Measurements from ENCODE around the gene PCA3. TPM values are rescaled to one million over a fixed set of nuclear protein-coding genes. Genes with fewer than 3 reads are reported as not detected.

Gene PCA3
- total RNA-seq, 1 experiment from 2014 or later: not detected

- ChIA-PET POLR2A (no interaction called here), CTCF (no interaction called here)
- Histone ChIP-seq H3K27ac (ENCODE audit: low read length) (no peak overlapping the region), H3K4me3 (ENCODE audit: low read depth in 2 of 2, low read length in 2 of 2) (no peak overlapping the region), H3K36me3 (ENCODE audit: control insufficient read depth, insufficient read depth, low read length) (no peaks in the 10 kb centered on the region), H3K9me3 (ENCODE audit: control insufficient read depth, insufficient read depth, low read depth, low read length) (no peaks in the 10 kb centered on the region), H3K4me1 (ENCODE audit: control insufficient read depth, insufficient read depth, low read length) (no peaks in the 10 kb centered on the region), H3K27me3 (ENCODE audit: control insufficient read depth, insufficient read depth, low read length) (no peaks in the 10 kb centered on the region)
- DNase-seq (ENCODE audit: low read depth, low spot score) (no peak), ATAC-seq (no peak)
- no TSS peak for BruUV-seq (replicated peaks)
- in situ Hi-C loops (cut with HindIII; ENCODE audit: low pct_unique_long_range_greater_than_20kb, low sequenced_read_pairs): no loop called here
- no peak for TF ChIP-seq REST (IDR thresholded peaks at IDR 0.05; ENCODE audit: insufficient read depth in 1 of 2, low read depth in 2 of 2, low read length in 1 of 2)
- no peak for TF ChIP-seq SIN3A (IDR thresholded peaks at IDR 0.05; ENCODE audit: borderline replicate concordance, insufficient read depth, low read depth, low read length)
- TF ChIP-seq TCF7L2 (IDR thresholded peaks at IDR 0.05; ENCODE audit: low read depth, low read length): no peak
- TF ChIP-seq CTCF (IDR thresholded peaks at IDR 0.05): no peak
- no peak for TF ChIP-seq POLR2AphosphoS5 (IDR thresholded peaks at IDR 0.05; ENCODE audit: low read depth, low read length)
- intact Hi-C loops (cut with micrococcal nuclease; ENCODE audit: unreplicated experiment): no loop called here
These were observed 35.1 kb upstream of the PCA3 start for GRCh38 chr9:76729116-76729515.

GRCh38 chr9:76729980-76730737, 34.1 kb upstream of the PCA3 start:
- Histone ChIP-seq H3K9me3 (ENCODE audit: control insufficient read depth, insufficient read depth, low read depth, low read length) (no peaks in the 10 kb centered on the region), H3K4me1 (ENCODE audit: control insufficient read depth, insufficient read depth, low read length) (no peaks in the 10 kb centered on the region), H3K27me3 (ENCODE audit: control insufficient read depth, insufficient read depth, low read length) (no peaks in the 10 kb centered on the region), H3K36me3 (ENCODE audit: control insufficient read depth, insufficient read depth, low read length) (no peaks in the 10 kb centered on the region), H3K4me3 (ENCODE audit: low read depth in 2 of 2, low read length in 2 of 2) (no peak overlapping the region), H3K27ac (ENCODE audit: low read length) (no peak overlapping the region)
- no TSS peak for BruUV-seq (replicated peaks)
- intact Hi-C loops (cut with micrococcal nuclease; ENCODE audit: unreplicated experiment) (no loop called here), in situ Hi-C loops (cut with HindIII; ENCODE audit: low pct_unique_long_range_greater_than_20kb, low sequenced_read_pairs) (no loop called here)
- no peak for TF ChIP-seq CTCF (IDR thresholded peaks at IDR 0.05)
- TF ChIP-seq TCF7L2 (IDR thresholded peaks at IDR 0.05; ENCODE audit: low read depth, low read length): no peak
- no peak for TF ChIP-seq POLR2AphosphoS5 (IDR thresholded peaks at IDR 0.05; ENCODE audit: low read depth, low read length)
- TF ChIP-seq REST (IDR thresholded peaks at IDR 0.05; ENCODE audit: insufficient read depth in 1 of 2, low read depth in 2 of 2, low read length in 1 of 2): no peak
- TF ChIP-seq SIN3A (IDR thresholded peaks at IDR 0.05; ENCODE audit: borderline replicate concordance, insufficient read depth, low read depth, low read length): no peak
- DNase-seq (ENCODE audit: low read depth, low spot score): no peak
- POLR2A ChIA-PET: no interaction called here
- CTCF ChIA-PET: no interaction called here
- ATAC-seq: no peak

All from Panc1 (cell line).